HG03460 (cell line): ENCODE measurements around the gene SLC6A1.

Source experiments
- ATAC-seq: cut with Tn5 transposase; IDR thresholded peaks from one replicate; pipeline ENCODE4 v1.9.1; 2021; ENCODE audit not compliant: unreplicated experiment

The SLC6A1 gene

DNA sequence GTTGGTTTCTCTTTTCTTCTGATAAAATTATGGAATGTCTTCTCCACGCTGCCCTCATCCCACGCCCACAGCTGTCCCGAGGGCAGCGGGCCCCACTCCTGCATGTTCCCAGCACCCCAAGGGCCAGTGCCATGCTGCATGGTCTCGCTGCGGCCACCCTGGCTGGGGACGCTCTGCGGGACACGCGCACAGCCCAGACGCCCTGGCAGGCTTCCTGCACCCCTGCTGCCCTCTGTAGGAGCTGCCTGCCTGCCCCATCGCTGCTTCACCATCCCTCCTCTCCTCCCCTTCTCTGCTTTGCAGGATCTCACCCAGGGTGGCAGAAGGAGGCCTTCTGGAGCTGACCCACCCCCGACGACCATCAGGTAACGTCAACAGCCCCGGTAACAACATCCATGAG is 22.8 kb downstream of the SLC6A1 start:
- no peak for ATAC-seq

DNA sequence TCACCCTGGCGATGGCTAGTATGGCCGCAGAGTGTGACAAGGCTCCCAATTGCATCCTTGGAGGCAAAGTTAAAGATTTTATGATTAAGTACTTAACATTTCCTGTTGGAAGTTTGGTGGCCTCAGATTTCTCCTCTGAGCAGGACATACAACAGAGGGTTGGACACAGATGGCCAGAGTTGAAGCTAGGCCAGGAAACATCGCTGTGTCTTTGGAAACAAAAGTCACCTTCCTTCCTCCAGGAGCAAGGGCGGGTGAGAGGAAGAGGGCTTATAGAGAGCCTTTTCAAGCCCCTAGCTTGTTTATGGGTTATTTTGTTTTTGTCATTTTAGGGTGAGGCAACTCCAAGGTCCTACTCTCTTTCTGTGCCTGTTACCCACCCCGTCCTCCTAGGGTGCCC is 24.2 kb downstream of the SLC6A1 start:
- no peak for ATAC-seq

DNA sequence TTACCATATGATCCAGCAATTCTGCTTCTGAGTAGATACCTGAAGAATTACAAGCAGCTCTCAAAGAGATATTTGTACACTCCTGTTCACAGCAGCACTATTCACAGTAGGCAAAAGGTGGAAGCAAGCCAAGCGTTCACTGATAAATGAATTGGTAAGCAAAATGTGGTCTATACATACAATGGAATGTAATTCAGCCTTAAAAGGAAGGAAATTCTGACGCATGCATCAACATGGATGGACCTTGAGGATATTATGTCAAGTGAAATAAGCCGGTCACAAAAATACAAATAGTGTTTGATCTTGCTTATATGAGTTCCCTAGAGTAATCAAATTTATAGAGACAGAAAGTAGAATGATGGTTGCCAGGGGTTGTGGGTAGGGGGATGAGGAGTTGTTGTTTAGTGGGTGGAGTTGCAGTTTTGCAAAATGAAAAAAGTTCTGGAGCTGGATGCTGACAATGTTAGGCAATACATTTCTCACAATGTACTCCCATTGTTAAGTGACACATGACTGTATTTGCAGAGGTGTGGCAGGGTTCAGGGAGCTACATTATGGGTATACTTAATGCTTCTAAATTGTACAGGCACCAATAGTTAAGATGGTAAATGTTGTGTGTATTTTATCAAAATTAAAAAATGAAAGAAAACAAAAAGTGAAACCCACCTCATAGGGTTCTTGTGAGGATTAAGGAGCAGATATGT is 26.7 kb downstream of the SLC6A1 start:
- ATAC-seq: no peak

- no peak for ATAC-seq
Observed at GRCh38 chr3:11020764-11021163, 28.2 kb downstream of the SLC6A1 start.

GRCh38 chr3:11021611-11022011 is 29.1 kb downstream of the SLC6A1 start:
- no peak for ATAC-seq

DNA sequence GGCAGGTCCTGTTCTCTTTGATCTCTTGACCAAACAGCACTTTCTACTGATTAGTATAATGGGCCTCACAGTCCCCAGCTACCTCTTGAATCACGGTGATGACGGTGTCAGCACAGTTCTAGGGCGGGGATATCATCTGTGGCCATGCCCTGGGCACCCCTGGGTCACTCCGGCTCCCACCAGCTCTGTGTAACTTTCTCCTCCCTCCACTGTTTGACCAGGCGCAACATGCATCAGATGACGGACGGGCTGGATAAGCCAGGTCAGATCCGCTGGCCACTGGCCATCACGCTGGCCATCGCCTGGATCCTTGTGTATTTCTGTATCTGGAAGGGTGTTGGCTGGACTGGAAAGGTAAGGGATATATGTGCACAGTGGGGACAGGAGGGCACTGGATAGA is 29.6 kb downstream of the SLC6A1 start:
- no peak for ATAC-seq

- no peak for ATAC-seq
Observed at GRCh38 chr3:11024181-11024580, 31.6 kb downstream of the SLC6A1 start.

DNA sequence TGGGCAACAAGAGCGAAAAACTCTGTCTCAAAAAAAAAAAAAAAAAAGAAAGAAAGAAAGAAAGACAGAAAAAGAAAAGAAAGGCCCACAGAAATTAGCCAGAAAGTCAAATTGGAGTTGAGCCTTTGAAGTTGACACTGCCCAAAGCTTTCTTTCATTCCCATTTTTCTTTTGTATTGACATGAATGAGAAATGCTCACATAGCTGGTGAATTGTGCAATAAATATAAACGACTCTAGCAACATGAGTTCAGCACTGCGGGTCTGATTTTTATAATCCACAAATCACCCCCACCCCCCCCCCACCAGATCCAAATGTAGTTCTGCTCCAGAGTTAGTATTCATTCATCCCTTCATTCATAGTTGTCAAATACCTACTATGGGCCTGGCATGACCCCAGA is 37.4 kb downstream of the SLC6A1 start:
- no peak for ATAC-seq

DNA sequence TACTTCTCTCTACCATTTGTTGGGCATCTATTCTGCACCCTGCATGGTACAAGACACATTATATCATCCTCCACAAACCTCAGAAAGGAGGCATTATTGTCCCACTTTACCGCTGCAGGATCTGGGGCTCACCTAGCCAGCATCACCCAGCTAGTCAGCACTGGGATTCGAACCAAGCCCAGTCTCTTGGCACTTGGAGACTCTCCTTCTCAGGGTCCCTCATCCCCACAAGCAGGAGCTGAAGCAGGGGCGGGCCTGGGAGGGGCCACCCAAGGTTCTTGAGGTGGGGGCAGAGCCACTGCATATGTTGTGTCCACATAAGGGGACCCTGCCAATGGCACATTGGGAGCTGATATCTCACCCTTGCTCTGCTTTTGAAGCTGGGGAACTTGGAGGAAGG is 41.3 kb downstream of the SLC6A1 start:
- no peak for ATAC-seq

DNA sequence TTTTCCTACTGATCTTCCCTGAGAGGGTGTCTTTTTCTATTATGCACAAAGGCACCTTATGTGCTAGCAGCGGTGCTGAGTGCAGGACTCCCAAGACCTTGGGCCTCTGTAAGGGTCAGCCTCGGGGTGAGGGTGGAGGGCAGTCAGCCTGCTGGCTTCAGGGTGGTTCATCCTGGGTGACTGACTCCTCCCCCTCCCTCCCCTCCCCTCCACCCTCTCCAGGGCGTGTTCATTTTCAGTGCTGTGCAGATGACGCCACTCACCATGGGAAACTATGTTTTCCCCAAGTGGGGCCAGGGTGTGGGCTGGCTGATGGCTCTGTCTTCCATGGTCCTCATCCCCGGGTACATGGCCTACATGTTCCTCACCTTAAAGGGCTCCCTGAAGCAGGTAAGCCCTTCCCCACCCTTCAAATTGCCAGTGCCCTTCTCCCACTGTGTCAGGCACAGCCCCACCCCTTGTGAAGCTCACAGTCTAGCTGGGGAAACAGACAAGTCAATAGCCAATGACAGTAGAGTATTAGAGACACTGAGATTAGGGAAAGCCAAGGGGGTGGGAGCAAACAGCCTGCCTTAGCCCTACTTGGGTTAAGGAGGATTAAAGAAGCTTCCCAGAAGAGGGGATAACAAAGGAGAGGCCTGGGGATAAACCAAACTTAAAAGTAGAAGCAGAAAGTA is 41.9 kb downstream of the SLC6A1 start:
- no peak for ATAC-seq

GRCh38 chr3:11035757-11036505 is 43.4 kb downstream of the SLC6A1 start:
- ATAC-seq: no peak

DNA sequence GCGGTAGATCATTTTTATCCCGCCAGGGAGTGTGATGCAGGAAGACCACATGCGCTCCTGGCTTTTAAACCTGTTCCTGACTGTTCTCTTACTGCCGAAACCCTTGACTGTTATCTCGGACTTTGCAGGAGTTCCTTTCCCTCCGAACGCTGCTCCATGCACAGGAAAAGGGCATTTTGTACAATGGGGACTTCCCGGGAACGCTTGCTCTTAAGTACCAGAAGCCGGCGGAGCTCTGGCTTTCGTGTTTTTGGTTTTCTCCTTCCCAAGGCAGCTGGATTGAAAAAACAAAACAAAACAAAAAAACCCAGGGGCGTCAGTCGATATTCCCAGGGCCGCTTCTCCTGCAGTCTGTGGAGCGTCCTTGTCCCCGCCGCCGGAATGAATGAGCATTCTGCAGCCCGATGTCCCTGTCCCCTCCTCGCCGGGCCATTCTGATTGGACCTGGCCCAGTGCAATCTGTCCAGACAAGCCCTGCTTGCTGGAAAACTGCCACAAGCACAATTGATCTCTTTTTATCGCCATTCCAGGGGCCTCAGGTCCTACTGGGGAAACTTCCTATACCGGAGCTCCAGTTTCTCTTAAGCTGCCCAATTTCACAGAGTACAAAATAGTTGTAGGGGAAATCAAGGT is 44.8 kb downstream of the SLC6A1 start:
- no peak for ATAC-seq

GRCh38 chr3:11037976-11038375 is 45.4 kb downstream of the SLC6A1 start:
- no peak for ATAC-seq

GRCh38 chr3:11045536-11045935 is 53.0 kb downstream of the SLC6A1 start:
- no peak for ATAC-seq

GRCh38 chr3:11047500-11047899 is 55.0 kb downstream of the SLC6A1 start:
- no peak for ATAC-seq

DNA sequence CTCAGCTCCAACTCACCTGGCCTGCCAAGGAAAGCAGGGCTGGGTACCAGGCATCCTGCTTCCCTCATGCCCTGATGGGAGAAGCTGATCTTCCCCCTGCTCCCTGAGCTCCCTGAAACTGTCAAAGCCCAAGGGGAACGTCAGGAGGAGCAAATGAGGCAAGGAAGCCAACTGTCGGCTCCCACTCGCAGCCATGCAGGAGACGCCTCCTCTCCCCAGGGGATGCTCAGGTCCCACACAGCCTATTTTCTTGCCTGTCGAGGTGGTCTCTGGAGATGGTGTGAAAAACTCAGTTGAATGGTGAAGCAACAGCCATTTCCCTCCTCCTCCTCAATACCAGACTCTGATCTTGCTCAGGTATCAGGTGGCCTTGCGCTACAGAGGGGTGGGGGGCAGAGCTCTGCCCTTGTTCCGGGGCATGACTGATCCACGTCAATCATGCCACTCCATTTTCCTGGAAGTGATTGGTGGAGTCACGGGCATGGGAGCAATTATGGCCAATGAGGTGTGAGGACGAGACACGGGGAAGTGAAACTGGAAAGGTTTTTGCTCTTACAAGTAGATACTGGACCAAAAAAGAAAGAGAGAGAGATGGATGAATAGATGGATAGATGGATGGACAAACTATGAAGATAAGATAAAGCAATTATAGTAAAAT is 58.2 kb downstream of the SLC6A1 start:
- no peak for ATAC-seq

DNA sequence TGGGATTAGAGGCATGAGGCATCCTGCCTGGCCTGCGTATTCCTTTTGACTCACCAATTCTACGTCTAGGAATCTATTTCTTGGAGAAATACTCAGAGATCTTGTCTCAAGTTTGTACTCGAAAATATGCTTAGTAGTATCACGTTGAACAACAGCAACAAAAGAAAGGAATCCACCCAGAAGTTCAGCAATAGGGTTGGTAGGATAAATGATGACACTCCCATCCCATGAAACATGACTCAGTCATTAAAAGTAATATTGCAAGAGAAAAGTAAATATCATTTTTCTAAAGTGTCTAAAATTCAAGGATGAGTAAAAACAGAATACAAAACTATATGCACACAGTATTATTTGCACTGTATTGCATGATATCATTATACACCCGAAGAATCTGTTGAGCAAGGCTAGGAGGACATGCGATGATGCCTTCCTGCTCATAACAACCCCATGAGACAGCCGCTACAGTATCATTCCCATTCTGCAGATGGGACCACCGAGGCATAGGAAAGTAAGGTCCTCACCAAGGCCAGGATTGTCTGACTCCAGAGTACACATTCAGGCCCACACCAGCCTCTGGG is 61.5 kb downstream of the SLC6A1 start:
- no peak for ATAC-seq

GRCh38 chr3:11054739-11055438 is 62.3 kb downstream of the SLC6A1 start:
- no peak for ATAC-seq

GRCh38 chr3:11055496-11055895 is 62.9 kb downstream of the SLC6A1 start:
- no peak for ATAC-seq

- no peak for ATAC-seq
Observed at GRCh38 chr3:11056531-11057050, 64.0 kb downstream of the SLC6A1 start.
